Smooth muscle cell (in vitro differentiated cells): ENCODE measurements around the gene POLR3H. TPM values are rescaled to one million over a fixed set of nuclear protein-coding genes. Genes with fewer than 3 reads are reported as not detected.
A peak's percentile ranks its signal among the peaks of the same experiment; 100 is the strongest.

Experiments
- DNase-seq: peaks from one replicate; lab custom pipeline; 2025; ENCODE audit not compliant: unreplicated experiment; lab: John Stamatoyannopoulos, UW
- H2AFZ ChIP-seq: fragments of 200-600 bp; sonication (generic); 2 replicates; pipeline ENCODE4 v1.6.0; 2016; ENCODE audit warnings: antibody characterized with exemption, low read depth, mild to moderate bottlenecking
- H3F3A ChIP-seq: fragments of 200-600 bp; sonication (generic); 2 replicates; pipeline ENCODE4 v1.6.0; 2017; ENCODE audit warnings: antibody characterized with exemption, low read depth
- H3K27ac ChIP-seq: fragments of 200-600 bp; sonication (generic); 2 replicates; pipeline ENCODE4 v1.5.1; 2016; ENCODE audit warnings: low read depth, mild to moderate bottlenecking
- H3K27me3 ChIP-seq: fragments of 200-600 bp; sonication (generic); 2 replicates; pipeline ENCODE4 v1.6.1; 2016; ENCODE audit warnings: low read depth, mild to moderate bottlenecking
- H3K36me3 ChIP-seq: fragments of 200-600 bp; sonication (generic); 2 replicates; pipeline ENCODE4 v1.5.1; 2016; ENCODE audit warnings: low read depth
- H3K4me1 ChIP-seq: fragments of 200-600 bp; sonication (generic); 2 replicates; pipeline ENCODE4 v1.5.1; 2016; ENCODE audit warnings: low read depth
- H3K4me2 ChIP-seq: fragments of 200-600 bp; sonication (generic); 2 replicates; pipeline ENCODE4 v1.6.0; 2016; ENCODE audit warnings: mild to moderate bottlenecking
- H3K4me3 ChIP-seq: fragments of 200-600 bp; sonication (generic); 2 replicates; pipeline ENCODE4 v1.5.1; 2016; ENCODE audit warnings: mild to moderate bottlenecking
- H3K79me2 ChIP-seq: fragments of 200-600 bp; sonication (generic); 2 replicates; pipeline ENCODE4 v1.6.0; 2016; ENCODE audit warnings: low read depth, mild to moderate bottlenecking
- H3K9ac ChIP-seq: fragments of 200-600 bp; sonication (generic); 2 replicates; pipeline ENCODE4 v1.6.0; 2016; ENCODE audit warnings: low read depth
- H3K9me3 ChIP-seq: fragments of 200-600 bp; sonication (generic); replicated peaks from 2 replicates; pipeline ENCODE4 v1.5.1; 2016; ENCODE audit warnings: low read depth
- H4K20me1 ChIP-seq: fragments of 200-600 bp; sonication (generic); 2 replicates; pipeline ENCODE4 v1.6.0; 2016; ENCODE audit warnings: low read depth
- CTCF ChIP-seq: fragments of 200-600 bp; sonication (generic); IDR thresholded peaks from 2 replicates; pipeline ENCODE4 v1.5.1; 2017; ENCODE audit warnings: borderline replicate concordance, mild to moderate bottlenecking, antibody characterized with exemption; ENCODE audit not compliant: insufficient read depth, poor library complexity, severe bottlenecking
- WGBS: methylation state at CpG from one replicate; pipeline ENCODE4 v1.1.7; 2016; ENCODE audit warnings: low lambda C conversion rate; 5-methylcytosine and 5-hydroxymethylcytosine counted together
- polyA plus RNA-seq: library from polyadenylated mRNA; unstranded; fragments of >200 nt; fragmentation: Nextera tagmentation; extraction: Ambion mirVana; gene quantifications from 2 replicates; pipeline ENCODE4 v1.2.1, GENCODE V29; 2016
- total RNA-seq: library from RNA; depleted of rRNA; stranded (reverse); fragments of >200 nt; gene quantifications from 2 replicates; pipeline ENCODE4 v1.2.3, GENCODE V29; 2014

POLR3H gene
- total and polyA plus RNA-seq, 2 experiments from 2014 or later = 12.1 to 20.3 TPM

- peak overlapping the region; percentile 64 for H3K27ac ChIP-seq
Observed at GRCh38 chr22:41523464-41524221, 20.6 kb downstream of the POLR3H start.

GRCh38 chr22:41522813-41523212, 21.5 kb downstream of the POLR3H start:
- peaks cover 8% of the 10 kb centered on the region for H3F3A ChIP-seq
- H3K4me3 ChIP-seq = no peak overlapping the region
- WGBS = 95% methylated on average over 9 of the region's 9 CpGs
- no peak for TF ChIP-seq CTCF
- peak overlapping the region; percentile 64 for H3K27ac ChIP-seq
- no peaks in the 10 kb centered on the region for H3K4me1 ChIP-seq
- H3K9me3 ChIP-seq = no peaks in the 10 kb centered on the region
- peaks cover 30% of the 10 kb centered on the region for H4K20me1 ChIP-seq
- no peaks in the 10 kb centered on the region for H3K27me3 ChIP-seq
- no peak overlapping the region for H3K9ac ChIP-seq
- H2AFZ ChIP-seq = no peak overlapping the region
- no peak overlapping the region for H3K4me2 ChIP-seq
- DNase-seq = no peak
- no peaks in the 10 kb centered on the region for H3K79me2 ChIP-seq
- no peaks in the 10 kb centered on the region for H3K36me3 ChIP-seq

More at GRCh38 chr22:41523464-41524221, 20.6 kb downstream of the POLR3H start:
- Histone ChIP-seq H3K9ac (no peak overlapping the region), H3F3A (peaks cover 8% of the 10 kb centered on the region), H4K20me1 (peaks cover 26% of the 10 kb centered on the region), H3K36me3 (no peaks in the 10 kb centered on the region), H3K4me1 (no peaks in the 10 kb centered on the region), H3K4me2 (peak overlapping the region; percentile 20), H2AFZ (no peak overlapping the region), H3K79me2 (no peaks in the 10 kb centered on the region), H3K9me3 (no peaks in the 10 kb centered on the region), H3K4me3 (no peak overlapping the region), H3K27me3 (no peaks in the 10 kb centered on the region)
- no peak for TF ChIP-seq CTCF
- DNase-seq = no peak
- 87% methylated on average over 21 of the region's 21 CpGs for WGBS

- H3K9ac ChIP-seq = no peak overlapping the region
- peaks cover 21% of the 10 kb centered on the region for H4K20me1 ChIP-seq
- WGBS = 96% methylated on average over 3 of the region's 3 CpGs
- no peaks in the 10 kb centered on the region for H3K79me2 ChIP-seq
- no peak overlapping the region for H3K4me3 ChIP-seq
- H3F3A ChIP-seq = peaks cover 5% of the 10 kb centered on the region
- no peaks in the 10 kb centered on the region for H3K36me3 ChIP-seq
- H3K27ac ChIP-seq = no peak overlapping the region
- DNase-seq = no peak
- no peak for TF ChIP-seq CTCF
- no peaks in the 10 kb centered on the region for H3K9me3 ChIP-seq
- H3K4me2 ChIP-seq = no peak overlapping the region
- H3K27me3 ChIP-seq = no peaks in the 10 kb centered on the region
- no peak overlapping the region for H2AFZ ChIP-seq
- no peaks in the 10 kb centered on the region for H3K4me1 ChIP-seq
Observed at GRCh38 chr22:41521126-41521525, 23.1 kb downstream of the POLR3H start.

- Histone ChIP-seq H4K20me1 (peaks cover 6% of the 10 kb centered on the region), H3K27me3 (no peaks in the 10 kb centered on the region), H3K4me1 (peaks cover 5% of the 10 kb centered on the region), H3K4me3 (no peak overlapping the region), H3K79me2 (no peaks in the 10 kb centered on the region), H3F3A (no peaks in the 10 kb centered on the region), H3K27ac (no peak overlapping the region), H3K9ac (no peak overlapping the region), H2AFZ (no peak overlapping the region), H3K4me2 (no peak overlapping the region), H3K36me3 (no peaks in the 10 kb centered on the region), H3K9me3 (no peaks in the 10 kb centered on the region)
- DNase-seq = no peak
- TF ChIP-seq CTCF = no peak
- WGBS = 73% methylated on average over 7 of the region's 7 CpGs
Observed at GRCh38 chr22:41518048-41518347, 26.3 kb downstream of the POLR3H start.
